8988T (cell line): Measurements from ENCODE around the gene ATP5ME.
"Not testable (repeated sequence)": the region's sequence is repeated elsewhere in the genome, so short reads cannot be mapped to it uniquely, and the experiment has no call there.

ENCODE experiments used
- DNase-seq: peaks from one replicate; pipeline ENCODE4 v3.0.0; 2011

ATP5ME gene

GRCh38 chr4:674172-675035 lies at the start of gene ATP5ME, which contains the start of gene MYL5:
ATP5ME (minus strand) TSS chr4:674276; CDS start chr4:674247, 29 bp downstream.
MYL5 (plus strand) TSS chr4:674542; CDS start chr4:678027, 3,485 bp downstream.
- peak; percentile 100 for DNase-seq

GRCh38 chr4:722851-723360 lies 48.8 kb upstream of the ATP5ME start:
- no peak for DNase-seq

- DNase-seq = no peak
These were observed 48.2 kb upstream of the ATP5ME start for GRCh38 chr4:722169-722725.

GRCh38 chr4:721261-722168 lies 47.4 kb upstream of the ATP5ME start:
- no peak for DNase-seq

GRCh38 chr4:720111-720860 lies 46.2 kb upstream of the ATP5ME start:
- no peak for DNase-seq

GRCh38 chr4:718460-718859 lies 44.4 kb upstream of the ATP5ME start:
- DNase-seq = no peak

GRCh38 chr4:717601-718320 lies 43.7 kb upstream of the ATP5ME start:
- DNase-seq = no peak

GRCh38 chr4:714087-714486 lies 40.0 kb upstream of the ATP5ME start:
- no peak for DNase-seq

- no peak for DNase-seq
These were observed 39.0 kb upstream of the ATP5ME start for GRCh38 chr4:712916-713632.

- DNase-seq = no peak
These were observed 38.0 kb upstream of the ATP5ME start for GRCh38 chr4:712093-712492.

- no peak for DNase-seq
These were observed 36.8 kb upstream of the ATP5ME start for GRCh38 chr4:710916-711315.

- no peak for DNase-seq
These were observed 36.0 kb upstream of the ATP5ME start for GRCh38 chr4:710116-710515.

- no peak for DNase-seq
These were observed 35.3 kb upstream of the ATP5ME start for GRCh38 chr4:709348-709747.

GRCh38 chr4:708631-708933 lies 34.5 kb upstream of the ATP5ME start:
- no peak for DNase-seq

GRCh38 chr4:707929-708630 lies 34.0 kb upstream of the ATP5ME start:
- DNase-seq = no peak

- no peak for DNase-seq
These were observed 32.9 kb upstream of the ATP5ME start for GRCh38 chr4:706834-707598.

- DNase-seq = not testable (repeated sequence)
These were observed 32.1 kb upstream of the ATP5ME start for GRCh38 chr4:706083-706633.

- DNase-seq = peak; percentile 100
These were observed 31.4 kb upstream of the ATP5ME start, which contains the start of gene PCGF3 for GRCh38 chr4:705278-706082. PCGF3 (plus strand) TSS chr4:705832; CDS start chr4:733681, 27,849 bp downstream.

- no peak for DNase-seq
These were observed 30.8 kb upstream of the ATP5ME start for GRCh38 chr4:704971-705277.
